Measurements from ENCODE around the gene GARNL3.

- no peak for TF ChIP-seq POLR2A (IDR thresholded peaks at IDR 0.05)
- TF ChIP-seq, protein P1, sequence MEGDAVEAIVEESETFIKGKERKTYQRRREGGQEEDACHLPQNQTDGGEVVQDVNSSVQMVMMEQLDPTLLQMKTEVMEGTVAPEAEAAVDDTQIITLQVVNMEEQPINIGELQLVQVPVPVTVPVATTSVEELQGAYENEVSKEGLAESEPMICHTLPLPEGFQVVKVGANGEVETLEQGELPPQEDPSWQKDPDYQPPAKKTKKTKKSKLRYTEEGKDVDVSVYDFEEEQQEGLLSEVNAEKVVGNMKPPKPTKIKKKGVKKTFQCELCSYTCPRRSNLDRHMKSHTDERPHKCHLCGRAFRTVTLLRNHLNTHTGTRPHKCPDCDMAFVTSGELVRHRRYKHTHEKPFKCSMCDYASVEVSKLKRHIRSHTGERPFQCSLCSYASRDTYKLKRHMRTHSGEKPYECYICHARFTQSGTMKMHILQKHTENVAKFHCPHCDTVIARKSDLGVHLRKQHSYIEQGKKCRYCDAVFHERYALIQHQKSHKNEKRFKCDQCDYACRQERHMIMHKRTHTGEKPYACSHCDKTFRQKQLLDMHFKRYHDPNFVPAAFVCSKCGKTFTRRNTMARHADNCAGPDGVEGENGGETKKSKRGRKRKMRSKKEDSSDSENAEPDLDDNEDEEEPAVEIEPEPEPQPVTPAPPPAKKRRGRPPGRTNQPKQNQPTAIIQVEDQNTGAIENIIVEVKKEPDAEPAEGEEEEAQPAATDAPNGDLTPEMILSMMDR (IDR thresholded peaks at IDR 0.05): no peak
Measured at GRCh38 chr9:127221695-127222094, 42.9 kb upstream of the GARNL3 start.

Measured in right lobe of liver (tissue), 4 donors.